NOMO-1 (cell line): ENCODE data around the gene FAM170B.
A peak's percentile ranks its signal among the peaks of the same experiment; 100 is the strongest.

Experiments
- DNase-seq, 2 experiments: peaks; one replicate each; lab custom pipeline; 2025; ENCODE audit not compliant: unreplicated experiment in 2 of 2; lab: John Stamatoyannopoulos, UW

FAM170B gene

DNA sequence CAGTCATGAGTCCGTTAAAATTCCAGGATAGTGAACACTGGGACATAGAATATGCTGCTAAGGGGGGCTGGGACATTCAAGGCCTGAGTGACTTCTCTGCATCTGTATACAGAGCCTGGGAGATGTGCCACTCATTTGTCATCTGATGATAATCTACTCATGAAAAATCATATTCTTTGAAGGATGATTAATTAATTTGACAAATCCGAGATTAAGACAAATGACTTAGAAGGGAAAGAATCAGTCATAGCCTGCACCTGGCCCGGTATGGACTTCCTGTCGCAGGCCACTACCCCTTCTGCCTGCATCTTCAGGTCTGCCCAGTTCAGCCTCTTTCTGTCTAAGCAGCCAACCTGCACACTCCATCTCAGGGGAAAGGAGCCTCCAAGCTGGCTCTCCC is 18.8 kb upstream of the FAM170B start:
- DNase-seq, result no peak

- no peak for DNase-seq
Measured at GRCh38 chr10:49152037-49152436, 18.2 kb upstream of the FAM170B start.

DNA sequence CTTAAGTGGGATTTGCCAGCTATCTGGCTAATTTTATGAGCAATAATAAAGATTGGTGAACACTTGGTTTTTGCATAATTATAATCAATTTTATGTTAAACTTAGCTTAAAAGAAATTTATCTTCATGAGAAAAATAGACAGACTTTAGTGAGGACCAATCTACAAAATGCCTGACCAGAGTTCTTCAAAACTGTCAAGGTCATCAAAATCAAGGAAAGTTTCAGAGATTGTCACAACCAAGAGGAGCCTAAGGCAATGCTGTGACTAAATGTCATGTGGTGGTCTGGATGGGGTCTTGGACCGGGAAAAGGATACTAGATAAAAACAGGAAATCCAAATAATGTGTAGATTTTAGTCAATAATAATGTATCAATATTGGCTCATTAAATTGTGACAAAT is 17.7 kb upstream of the FAM170B start:
- no peak for DNase-seq

DNA sequence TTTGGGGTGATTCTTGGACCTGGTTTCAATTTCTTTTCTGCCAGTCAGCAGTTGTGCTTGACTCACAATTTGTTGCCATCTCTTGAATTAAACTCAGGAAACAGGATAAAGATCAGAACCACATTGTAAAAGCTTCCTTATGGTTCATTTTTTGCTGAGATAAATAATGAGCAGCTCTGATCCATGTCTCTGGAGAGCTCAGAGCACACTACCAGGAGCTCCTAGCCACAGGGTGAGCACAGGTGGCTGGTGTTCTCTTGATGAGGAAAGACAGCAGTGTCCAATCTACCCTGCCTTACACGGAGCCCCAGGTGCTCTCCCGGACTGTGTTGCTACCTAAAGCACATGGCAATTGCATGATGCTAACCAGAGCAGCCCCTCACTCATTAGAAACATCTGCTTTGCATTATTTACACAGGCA is 17.2 kb upstream of the FAM170B start:
- no peak for DNase-seq

- no peak for DNase-seq
Measured at GRCh38 chr10:49150426-49150825, 16.6 kb upstream of the FAM170B start.

DNA sequence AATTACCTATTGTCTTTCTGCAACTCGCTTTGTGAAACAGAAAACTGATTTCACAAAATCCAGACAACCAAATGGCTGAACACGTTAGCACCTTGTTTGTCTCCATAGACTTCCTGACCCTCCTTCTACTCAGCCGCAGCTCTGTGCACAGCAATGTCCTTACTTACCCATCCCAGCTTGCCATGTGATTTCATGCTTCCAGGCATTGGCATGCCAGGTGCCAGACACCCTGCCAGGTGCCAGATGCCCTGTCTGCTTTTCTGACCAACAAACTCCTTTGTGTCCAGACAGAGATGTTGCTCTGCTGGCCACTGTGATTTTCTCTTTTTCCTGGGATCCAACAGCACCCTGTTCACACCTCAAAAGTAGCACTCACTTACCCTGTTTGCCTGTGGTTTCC is 16.1 kb upstream of the FAM170B start:
- DNase-seq, result no peak

DNA sequence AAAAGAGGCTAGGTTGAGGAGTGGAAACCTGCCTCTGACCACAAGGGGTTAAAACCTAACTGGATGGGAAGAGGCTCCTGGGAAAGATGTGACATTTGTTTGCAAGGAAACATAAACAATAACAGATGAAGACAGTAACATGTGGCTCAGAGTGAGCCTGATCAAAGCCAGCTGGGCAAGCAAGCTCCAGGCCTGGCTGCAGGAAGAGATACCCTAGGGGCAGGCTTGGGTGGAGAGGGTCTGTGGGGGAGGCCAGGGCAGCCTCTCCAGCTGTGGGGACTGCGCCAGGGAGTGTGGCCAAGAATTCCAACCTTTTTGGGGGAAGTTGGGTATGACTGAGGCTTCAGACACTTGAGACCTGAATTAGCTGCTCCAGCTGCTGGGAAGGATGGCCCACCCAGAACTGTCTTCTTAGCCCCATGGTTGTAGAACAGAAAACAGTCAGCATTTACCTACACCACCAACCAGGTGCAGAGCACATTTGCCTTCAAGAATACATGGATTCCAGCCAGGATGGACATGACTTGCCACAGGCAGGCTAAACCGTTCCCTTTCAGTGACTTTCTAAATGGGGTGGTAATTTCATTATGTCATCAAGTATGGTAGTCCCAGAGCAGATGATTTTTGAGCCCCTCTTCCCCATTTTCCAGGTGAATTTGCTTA is 10.4 kb upstream of the FAM170B start:
- DNase-seq, result no peak

- DNase-seq, result no peak
Measured at GRCh38 chr10:49143249-49143648, 9.4 kb upstream of the FAM170B start.

GRCh38 chr10:49141541-49142332 is 7.9 kb upstream of the FAM170B start:
- no peak for DNase-seq

DNA sequence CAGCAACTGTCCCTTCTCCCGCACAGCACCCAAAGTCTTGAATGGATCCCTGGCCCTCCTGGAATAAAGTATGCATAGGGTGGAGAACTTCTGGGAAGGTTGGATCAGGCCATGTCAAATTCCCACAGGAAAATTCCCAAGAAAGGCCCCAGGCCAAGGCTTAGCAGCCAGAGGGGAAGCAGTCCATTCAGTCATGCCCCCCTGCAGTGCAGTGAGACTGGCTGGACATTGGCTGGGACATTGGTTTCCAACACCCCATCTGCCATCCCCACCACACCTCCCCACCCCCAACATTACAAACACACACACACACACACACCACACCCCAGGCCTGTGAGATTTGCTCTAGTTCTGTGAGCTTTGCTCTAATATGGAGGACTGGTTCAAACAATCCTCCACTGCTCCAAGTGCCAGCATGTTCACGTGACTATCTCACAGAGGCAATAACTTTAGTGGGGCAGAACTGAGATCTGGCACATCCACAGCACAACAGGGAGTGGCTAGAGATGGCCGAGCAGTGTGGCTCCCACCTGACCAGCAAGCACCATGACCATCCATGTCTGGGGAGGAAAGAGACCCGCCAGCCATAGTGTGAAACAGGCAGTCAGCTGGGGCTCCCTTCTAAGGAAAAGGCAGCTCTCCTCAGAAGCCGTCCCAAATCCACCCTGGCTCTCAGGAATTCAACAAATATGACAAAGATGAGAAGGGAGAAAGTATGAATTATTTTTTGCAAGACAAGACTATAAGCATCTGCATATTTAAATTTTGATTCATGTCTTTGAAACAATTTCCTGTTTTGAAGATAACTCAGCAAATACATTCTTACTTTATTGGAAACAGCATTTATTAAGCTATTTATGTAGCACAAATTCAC is 6.7 kb upstream of the FAM170B start:
- DNase-seq, result no peak

- DNase-seq, result no peak
Measured at GRCh38 chr10:49139846-49140195, 6.0 kb upstream of the FAM170B start.

DNA sequence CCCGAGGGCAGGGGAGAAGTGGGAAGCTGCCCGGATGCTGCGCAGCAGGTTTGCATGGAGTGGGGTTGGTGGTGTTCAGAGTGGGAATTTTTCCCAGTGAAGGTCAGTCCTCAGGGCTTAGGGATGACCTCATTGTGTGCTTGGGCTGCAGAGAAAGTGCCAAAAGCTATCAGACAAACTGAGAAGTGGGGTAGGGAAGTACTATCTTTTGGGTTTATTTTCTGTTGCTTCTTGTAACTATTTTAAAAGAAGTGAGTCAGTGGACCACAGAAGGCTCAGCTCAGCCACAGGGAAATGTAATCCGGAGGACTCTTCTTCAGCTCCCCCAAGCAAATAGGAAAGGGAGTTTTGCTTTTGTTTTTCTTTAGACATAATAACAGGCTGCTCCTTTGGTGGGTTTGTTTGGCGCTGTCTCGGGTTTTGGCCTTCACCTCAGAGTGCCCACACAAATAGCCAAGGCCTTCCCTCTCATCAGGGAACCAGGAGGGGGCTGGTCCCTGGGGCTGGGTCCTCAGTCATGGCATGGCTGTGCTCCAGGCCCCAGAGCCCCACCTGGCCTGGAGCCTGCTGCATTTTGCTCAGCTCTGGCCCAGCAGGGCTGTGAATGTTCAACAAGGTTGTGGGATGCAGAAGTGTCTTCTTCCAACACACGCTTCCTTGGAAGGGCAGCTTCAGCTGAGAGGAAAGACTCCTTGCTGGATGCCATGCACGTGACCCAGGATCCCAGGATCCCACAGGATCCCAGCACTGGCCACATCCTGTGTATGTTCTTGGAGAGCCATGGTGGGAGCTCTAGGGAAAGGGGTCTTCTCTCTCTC is 5.4 kb upstream of the FAM170B start:
- peak; percentile 42 to 72 for DNase-seq

- no peak for DNase-seq
Measured at GRCh38 chr10:49138361-49138891, 4.6 kb upstream of the FAM170B start.

GRCh38 chr10:49136525-49136924 is 2.7 kb upstream of the FAM170B start:
- DNase-seq, result no peak

- DNase-seq, result no peak
Measured at GRCh38 chr10:49135575-49136313, 1.9 kb upstream of the FAM170B start.

DNA sequence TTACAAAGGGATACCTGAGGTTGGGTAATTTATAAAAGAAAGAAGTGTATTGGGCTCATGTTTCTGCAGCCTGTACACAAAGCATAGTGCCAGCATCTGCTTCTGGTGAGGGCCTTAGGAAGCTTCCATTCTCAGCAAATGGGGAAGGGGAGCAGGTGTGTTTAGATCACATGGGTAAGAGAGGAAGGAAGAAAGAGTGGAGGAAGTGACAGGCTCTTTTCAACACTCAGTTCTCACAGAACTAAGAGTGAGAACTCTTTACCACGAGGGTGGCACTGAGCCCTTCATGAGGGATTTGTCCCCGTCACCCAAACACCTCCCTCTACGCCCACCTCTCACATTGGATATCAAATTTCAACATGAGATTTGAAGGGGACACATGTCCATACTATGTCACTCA is 506 bp upstream of the FAM170B start:
- DNase-seq, result no peak

DNA sequence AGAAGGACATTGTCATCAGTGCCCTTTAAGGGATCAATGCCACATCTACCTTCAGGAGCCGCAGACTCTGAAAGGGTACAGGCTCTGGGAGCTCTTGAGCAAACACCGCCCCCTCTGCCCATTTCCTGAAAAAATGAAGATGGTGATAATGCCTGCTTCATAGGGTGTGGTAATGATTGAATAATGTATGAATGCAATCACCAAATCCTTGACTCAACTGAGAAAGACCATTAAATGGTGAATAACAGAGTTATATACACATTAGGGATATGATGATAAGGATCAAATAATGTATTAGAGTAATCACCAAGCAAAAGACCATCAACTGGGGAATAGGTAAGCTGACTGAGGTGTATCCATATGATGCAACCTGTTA is 1.5 kb downstream of the FAM170B start:
- DNase-seq, result no peak

DNA sequence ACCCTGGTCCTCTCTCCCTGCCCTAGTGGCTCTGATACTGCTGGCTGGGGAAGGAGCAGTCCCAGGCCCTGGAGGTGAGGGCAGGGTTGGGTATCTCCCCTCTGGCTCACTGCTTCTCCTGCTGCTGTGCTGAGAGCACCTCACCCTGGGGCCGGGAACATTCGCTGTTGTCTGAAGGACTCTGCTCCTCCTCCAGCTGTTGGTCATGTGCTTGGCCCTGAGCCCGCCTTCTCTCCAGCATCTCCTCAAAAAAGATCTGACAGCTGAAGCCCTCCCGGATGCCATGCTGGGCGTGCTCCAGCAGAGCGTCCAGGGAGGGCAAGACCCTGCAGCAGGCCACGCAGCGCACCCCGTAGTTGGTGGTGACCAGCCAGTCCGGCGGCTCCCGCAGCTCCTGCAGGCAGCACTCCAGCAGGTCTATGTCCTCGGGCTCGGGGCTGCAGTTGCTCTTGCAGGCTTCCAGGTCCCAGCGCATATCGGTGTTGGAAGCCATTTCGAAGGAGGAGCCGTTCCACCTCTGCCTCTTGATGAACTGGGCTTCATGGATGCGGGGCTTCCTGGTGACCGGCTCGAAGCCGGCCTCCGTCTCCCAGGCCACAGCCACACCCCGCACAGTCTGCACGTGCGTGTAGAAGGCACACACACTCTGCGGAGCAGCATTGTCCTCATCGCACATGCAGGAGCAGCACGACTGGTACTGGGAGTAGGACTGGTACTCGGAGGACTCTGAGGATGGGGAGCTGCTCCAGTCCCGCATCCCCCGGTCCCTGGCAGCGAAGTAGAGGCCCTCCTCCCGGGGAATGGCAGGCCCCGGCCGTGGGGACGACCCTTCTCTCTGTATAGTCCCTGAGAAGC is 2.1 kb downstream of the FAM170B start:
- DNase-seq, result no peak

DNA sequence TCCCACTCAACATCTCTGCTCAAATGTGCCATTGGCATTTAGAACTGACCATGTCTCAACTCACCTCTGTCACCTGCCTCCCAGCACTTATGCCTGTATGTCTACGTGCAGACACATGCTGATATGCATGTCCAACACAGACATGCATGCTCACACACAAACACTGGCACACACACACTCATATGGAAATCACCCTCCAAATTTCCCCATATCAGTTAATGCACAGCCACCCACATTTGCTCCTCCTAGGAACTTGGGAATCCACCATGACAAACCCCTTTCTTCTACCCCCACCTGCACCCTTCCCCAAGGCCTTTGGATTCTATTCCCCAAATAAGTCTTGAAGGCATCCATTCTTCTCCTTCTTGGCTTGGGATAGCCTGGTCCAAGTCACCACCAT is 4.4 kb downstream of the FAM170B start:
- no peak for DNase-seq
